Adrenal gland (tissue), 5 donors: ENCODE results near the gene IL1A.

ENCODE experiments used
- CTCF ChIP-seq, 6 experiments: fragments of 450-650 bp in 4 of 6; fragments of 200-600 bp in 2 of 6; sonication (generic) in 1 of 6; IDR thresholded peaks; 1 replicate in 5 of 6; 2 replicates in 1 of 6; pipeline versions ENCODE4 v1.5.1 to v1.8.0; 2016 to 2021; ENCODE audit warnings: antibody characterized with exemption in 6 of 6, mild to moderate bottlenecking in 2 of 6, moderate library complexity in 1 of 6
- POLR2A ChIP-seq, 2 donors: fragments of 450-650 bp; IDR thresholded peaks; one replicate each; pipeline ENCODE4 v1.6.1; 2017; ENCODE audit warnings: antibody characterized with exemption in 2 of 2, mild to moderate bottlenecking in 2 of 2, moderate library complexity in 1 of 2
- donor health status: DM: no; HTN: no; CAD: no.

GRCh38 chr2:112758711-112759110 lies 25.6 kb downstream of the IL1A start:
- TF ChIP-seq CTCF (IDR thresholded peaks at IDR 0.05) (no peak), POLR2A (IDR thresholded peaks at IDR 0.05) (no peak)
